GM12878 (cell line): Measurements from ENCODE around the gene PRKG1. TPM values are rescaled to one million over a fixed set of nuclear protein-coding genes. Genes with fewer than 3 reads are reported as not detected.

Experiments used
- ATAC-seq: fragments of 200-7000 bp; cut with Tn5 transposase; 3 replicates; pipeline ENCODE4 v1.9.1; 2020; ENCODE audit warnings: mild to moderate bottlenecking, moderate library complexity
- BruUV-seq: library from RNA; stranded (reverse); fragments of 400-500 nt; replicated peaks from 2 replicates; lab custom pipeline; 2021; lab: Mats Ljungman, UMichigan
- CTCF ChIA-PET: fragments of 300-600 bp; sonication (Branson Sonifier 250); formaldehyde crosslinking; extraction: SDS; loops from one replicate; lab custom pipeline; 2021; ENCODE audit warnings: inconsistent platforms; lab: Yijun Ruan, JAX
- POLR2A ChIA-PET: fragments of 350-600 bp; formaldehyde crosslinking; extraction: SDS; loops from one replicate; lab custom pipeline; 2021; ENCODE audit warnings: inconsistent platforms; lab: Charles Lee
- RAD21 ChIA-PET: fragments of 300-600 bp; sonication (Branson Sonifier 250); formaldehyde crosslinking; loops from one replicate; lab custom pipeline; 2023; ENCODE audit warnings: antibody characterized with exemption; ENCODE audit not compliant: unreplicated experiment; lab: Charles Lee
- SMC1A ChIA-PET: fragments of 300-600 bp; sonication (Branson Sonifier 250); formaldehyde crosslinking; loops from one replicate; lab custom pipeline; 2023; ENCODE audit not compliant: unreplicated experiment, uncharacterized antibody; lab: Charles Lee
- DNase-seq: peaks from one replicate; pipeline ENCODE4 v3.0.0-alpha.2; 2011; ENCODE audit warnings: low read depth, low spot score
- FAIRE-seq: peaks from 3 replicates; lab custom pipeline; 2011; peaks lifted over from hg19 to GRCh38; lab: Jason Lieb, UNC
- H2AFZ ChIP-seq: 2 replicates; pipeline ENCODE4 v1.6.0; 2011; ENCODE audit warnings: low read depth, low read length, control low read depth; ENCODE audit not compliant: control insufficient read depth
- H3K27ac ChIP-seq: 2 replicates; pipeline ENCODE4 v1.5.1; 2011; ENCODE audit warnings: control low read depth; ENCODE audit not compliant: control insufficient read depth, insufficient read depth
- H3K27me3 ChIP-seq, 2 experiments: replicated peaks in 1 of 2; 2 replicates each; pipeline versions ENCODE4 v1.6.0 to v1.6.1; 2011; ENCODE audit warnings: low read length in 1 of 2; ENCODE audit not compliant: control insufficient read depth in 2 of 2, insufficient read depth in 2 of 2
- H3K36me3 ChIP-seq, 2 experiments: 2 replicates each; pipeline ENCODE4 v1.5.1; 2011; ENCODE audit warnings: low read length in 1 of 2; ENCODE audit not compliant: control insufficient read depth in 2 of 2, insufficient read depth in 2 of 2
- H3K4me1 ChIP-seq: 2 replicates; pipeline ENCODE4 v1.6.1; 2011; ENCODE audit warnings: mild to moderate bottlenecking, low read length, moderate library complexity, mixed read lengths; ENCODE audit not compliant: control insufficient read depth, insufficient read depth
- H3K4me2 ChIP-seq: 2 replicates; pipeline ENCODE4 v1.6.0; 2011; ENCODE audit warnings: control low read depth; ENCODE audit not compliant: control insufficient read depth, insufficient read depth
- H3K4me3 ChIP-seq: fragments of 200-600 bp; sonication (generic); 2 replicates; pipeline ENCODE4 v1.5.1; 2016
- H3K79me2 ChIP-seq: 2 replicates; pipeline ENCODE4 v1.6.0; 2011; ENCODE audit warnings: low read length; ENCODE audit not compliant: control insufficient read depth, insufficient read depth
- H3K9ac ChIP-seq: 2 replicates; pipeline ENCODE4 v1.8.0; 2011; ENCODE audit warnings: low read length, control low read depth, mixed read lengths; ENCODE audit not compliant: control insufficient read depth, insufficient read depth
- H3K9me3 ChIP-seq: replicated peaks from 3 replicates; pipeline ENCODE4 v1.5.1; 2011; ENCODE audit warnings: mild to moderate bottlenecking, low read length; ENCODE audit not compliant: control insufficient read depth, insufficient read depth
- H4K20me1 ChIP-seq: 2 replicates; pipeline ENCODE4 v1.6.0; 2011; ENCODE audit not compliant: control insufficient read depth, insufficient read depth
- BHLHE40 ChIP-seq, 2 experiments: fragments of 450-650 bp in 1 of 2; IDR thresholded peaks; 2 replicates each; pipeline ENCODE4 v1.6.1; 2011 to 2017; ENCODE audit warnings: low read depth in 2 of 2, borderline replicate concordance in 1 of 2, improper control_type of control experiment in 1 of 2, low read length in 1 of 2, mild to moderate bottlenecking in 1 of 2
- ESRRA ChIP-seq: IDR thresholded peaks from 2 replicates; pipeline ENCODE4 v1.6.1; 2012; ENCODE audit warnings: mild to moderate bottlenecking, low read length, improper control_type of control experiment
- MEF2A ChIP-seq: IDR thresholded peaks from 2 replicates; pipeline ENCODE4 v1.6.1; 2011; ENCODE audit warnings: low read depth, mild to moderate bottlenecking, low read length, moderate library complexity; ENCODE audit not compliant: insufficient read depth
- POLR2A ChIP-seq: IDR thresholded peaks from 2 replicates; pipeline ENCODE4 v1.6.1; 2011; ENCODE audit warnings: low read depth, mild to moderate bottlenecking, low read length
- POLR2AphosphoS2 ChIP-seq: IDR thresholded peaks from 2 replicates; pipeline ENCODE4 v1.6.1; 2011; ENCODE audit warnings: low read depth, mild to moderate bottlenecking, low read length, improper control_type of control experiment, moderate library complexity
- RUNX3 ChIP-seq: IDR thresholded peaks from 2 replicates; pipeline ENCODE4 v1.6.1; 2012; ENCODE audit warnings: low read length, inconsistent platforms
- ZNF217 ChIP-seq: fragments of 450-650 bp; IDR thresholded peaks from 2 replicates; pipeline ENCODE4 v1.6.1; 2017; ENCODE audit warnings: antibody characterized with exemption, mild to moderate bottlenecking
- WGBS: methylation state at CpG from one replicate; pipeline ENCODE4 v1.1.6; 2016; ENCODE audit warnings: low lambda C conversion rate; ENCODE audit not compliant: insufficient replicate concordance, insufficient coverage; ENCODE audit errors: missing lambda C conversion rate; 5-methylcytosine and 5-hydroxymethylcytosine counted together
- in situ Hi-C: fragments of 300-500 bp; cut with MboI; formaldehyde crosslinking; loops from 9 replicates; pipeline ENCODE4 v1.14.3; 2018; ENCODE audit warnings: mixed read lengths
- intact Hi-C: fragments of 100-400 bp; cut with micrococcal nuclease; formaldehyde crosslinking; loops from one replicate; pipeline ENCODE4 v1.14.2; 2022; ENCODE audit not compliant: unreplicated experiment
- polyA plus RNA-seq, 11 experiments: library from polyadenylated mRNA; depleted of rRNA in 4 of 11; unstranded in 6 of 11; stranded (reverse) in 5 of 11; fragments of >200 nt; fragmentation: Nextera tagmentation in 4 of 11; fragmentation: Illumina TruSeq in 1 of 11; extraction: Ambion mirVana in 4 of 11; extraction: Trizol in 1 of 11; gene quantifications; 1 replicate in 1 of 11; 2 replicates in 10 of 11; pipeline versions ENCODE4 v1.2.1 to v1.2.3, GENCODE V29; 2011 to 2016; ENCODE audit warnings: inconsistent platforms in 2 of 11, missing spikeins in 2 of 11, low read depth in 1 of 11
- total RNA-seq, 4 experiments: library from RNA; depleted of rRNA in 3 of 4; stranded (reverse); fragments of >200 nt in 3 of 4; fragmentation: Illumina TruSeq in 1 of 4; extraction: Trizol in 1 of 4; gene quantifications; 2 replicates each; pipeline versions ENCODE4 v1.2.1 to v1.2.3, GENCODE V29; 2013 to 2021
- TF ChIP-seq, protein P1 (sequence below): fragments of 450-650 bp; IDR thresholded peaks from 2 replicates; pipeline ENCODE4 v1.6.1; 2018; ENCODE audit warnings: mild to moderate bottlenecking, low read depth, moderate library complexity; ENCODE audit not compliant: partially characterized antibody

PRKG1 gene
- total and polyA plus RNA-seq, 10 of the 15 experiments (the other 5 are each of a cell fraction or from before 2014, with no cell fraction given), result 0.04 to 0.05 TPM; not detected in 8

DNA sequence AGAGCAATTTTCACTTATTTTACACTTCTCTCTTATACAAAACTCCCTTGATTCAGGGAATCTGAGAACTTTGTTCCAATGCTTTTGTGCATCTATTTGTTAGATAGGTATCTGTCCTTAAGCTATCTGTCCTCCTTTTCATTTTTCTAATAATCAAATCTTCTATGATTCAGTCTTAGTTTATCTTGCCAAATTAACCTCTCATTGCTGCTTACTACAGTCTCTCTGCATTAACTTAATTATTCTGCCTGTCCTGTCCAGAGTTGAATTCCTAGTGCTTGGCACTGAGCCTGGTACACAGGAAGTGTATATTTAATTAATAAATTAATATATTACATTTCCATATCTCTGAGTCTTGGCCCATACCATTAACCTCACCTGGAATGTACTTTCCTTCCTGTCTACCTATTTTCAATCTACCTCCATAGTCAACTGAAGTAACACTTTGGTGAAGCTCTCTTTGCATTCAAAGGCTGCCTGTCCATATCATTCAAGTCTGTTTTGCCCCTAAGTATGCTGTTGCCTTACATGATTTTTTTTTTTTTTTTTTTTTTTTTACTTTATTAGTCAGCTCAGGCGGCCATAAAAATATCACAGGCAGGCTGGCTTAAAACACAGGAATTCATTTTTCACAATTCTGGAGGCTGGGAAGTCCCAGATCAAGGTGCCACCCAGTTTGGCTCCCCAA lies 691.1 kb downstream of the PRKG1 start (continued):
- TF ChIP-seq, protein P1, sequence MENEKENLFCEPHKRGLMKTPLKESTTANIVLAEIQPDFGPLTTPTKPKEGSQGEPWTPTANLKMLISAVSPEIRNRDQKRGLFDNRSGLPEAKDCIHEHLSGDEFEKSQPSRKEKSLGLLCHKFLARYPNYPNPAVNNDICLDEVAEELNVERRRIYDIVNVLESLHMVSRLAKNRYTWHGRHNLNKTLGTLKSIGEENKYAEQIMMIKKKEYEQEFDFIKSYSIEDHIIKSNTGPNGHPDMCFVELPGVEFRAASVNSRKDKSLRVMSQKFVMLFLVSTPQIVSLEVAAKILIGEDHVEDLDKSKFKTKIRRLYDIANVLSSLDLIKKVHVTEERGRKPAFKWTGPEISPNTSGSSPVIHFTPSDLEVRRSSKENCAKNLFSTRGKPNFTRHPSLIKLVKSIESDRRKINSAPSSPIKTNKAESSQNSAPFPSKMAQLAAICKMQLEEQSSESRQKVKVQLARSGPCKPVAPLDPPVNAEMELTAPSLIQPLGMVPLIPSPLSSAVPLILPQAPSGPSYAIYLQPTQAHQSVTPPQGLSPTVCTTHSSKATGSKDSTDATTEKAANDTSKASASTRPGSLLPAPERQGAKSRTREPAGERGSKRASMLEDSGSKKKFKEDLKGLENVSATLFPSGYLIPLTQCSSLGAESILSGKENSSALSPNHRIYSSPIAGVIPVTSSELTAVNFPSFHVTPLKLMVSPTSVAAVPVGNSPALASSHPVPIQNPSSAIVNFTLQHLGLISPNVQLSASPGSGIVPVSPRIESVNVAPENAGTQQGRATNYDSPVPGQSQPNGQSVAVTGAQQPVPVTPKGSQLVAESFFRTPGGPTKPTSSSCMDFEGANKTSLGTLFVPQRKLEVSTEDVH, result no peak

DNA sequence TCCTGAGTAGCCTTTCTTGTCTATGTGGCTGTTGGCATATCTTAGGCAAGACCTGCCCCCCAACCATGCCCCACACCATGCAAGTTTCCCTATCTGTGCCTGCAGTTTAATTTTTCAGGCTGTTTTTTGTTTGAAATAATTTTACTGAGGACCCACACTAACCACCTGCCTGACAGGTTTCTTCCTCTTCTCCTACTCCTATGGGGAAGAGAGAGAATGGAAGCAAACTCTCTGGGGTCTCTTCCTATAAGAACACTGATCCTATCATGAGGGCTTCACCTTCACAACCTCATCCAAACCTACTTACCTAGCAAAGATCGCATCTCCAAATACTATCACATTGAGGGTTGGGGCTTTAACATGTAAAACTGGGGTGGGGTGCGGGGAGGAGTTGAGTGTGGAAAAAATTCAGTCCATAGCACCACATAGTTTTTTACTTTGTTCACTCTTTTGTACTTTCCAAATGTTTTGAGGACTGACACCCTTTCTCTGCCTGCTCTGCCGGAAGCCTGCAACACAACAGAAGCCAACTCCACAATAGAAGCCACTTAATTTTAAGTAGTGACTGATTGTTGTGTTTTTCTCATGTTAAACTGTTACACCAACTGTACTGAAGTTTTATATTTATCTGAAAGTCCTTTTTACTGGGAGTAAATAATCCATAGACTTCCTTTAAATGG lies 692.3 kb downstream of the PRKG1 start:
- H4K20me1 ChIP-seq, result no peaks in the 10 kb centered on the region
- ChIA-PET POLR2A (no interaction called here), RAD21 (no interaction called here), CTCF (interaction anchor here (1.0 kb wide), 1 partner anchor 12 kb away, joined by 3 read pairs; no protein-coding TSS in a partner anchor), SMC1A (interaction anchor here (1.0 kb wide), 1 partner anchor 72 kb away, joined by 3 read pairs; no protein-coding TSS in a partner anchor)
- H3K27me3 ChIP-seq, result no peaks in the 10 kb centered on the region
- no peak overlapping the region for H3K27ac ChIP-seq
- no peaks in the 10 kb centered on the region for H3K36me3 ChIP-seq
- H3K9me3 ChIP-seq, result no peaks in the 10 kb centered on the region
- no peak overlapping the region for H2AFZ ChIP-seq
- H3K4me2 ChIP-seq, result no peak overlapping the region
- intact Hi-C loops, result no loop called here
- in situ Hi-C loops, result no loop called here
- 22% methylated on average over 3 of the region's 3 CpGs for WGBS
- no peaks in the 10 kb centered on the region for H3K79me2 ChIP-seq
- no peak overlapping the region for H3K4me3 ChIP-seq
- no peak overlapping the region for H3K9ac ChIP-seq
- no TSS peak for BruUV-seq
- no peaks in the 10 kb centered on the region for H3K4me1 ChIP-seq
- TF ChIP-seq POLR2A (no peak), RUNX3 (no peak), MEF2A (no peak), POLR2AphosphoS2 (no peak), ZNF217 (no peak), ESRRA (no peak), BHLHE40 (IDR thresholded peaks at IDR 0.05; ENCODE audit: borderline replicate concordance in 1 of 2, low read depth in 2 of 2, low read length in 1 of 2) (no peak)
- TF ChIP-seq, all 136 proteins: peak for 0
- ATAC-seq, result no peak
- DNase-seq, result no peak
- FAIRE-seq, result no peak
